ENCODE data around the gene TBC1D13. TPM values are rescaled to one million over a fixed set of nuclear protein-coding genes. Genes with fewer than 3 reads are reported as not detected.

TBC1D13 gene
- total and polyA plus RNA-seq, 2 of the 13 experiments (the other 11 are each of a cell fraction or from before 2014, with no cell fraction given) = 17.9 to 19.7 TPM

GRCh38 chr9:128765499-128765898, 21.6 kb upstream of the TBC1D13 start (continued):
- no peak; the same call in 1 of the 2 replicates for TF ChIP-seq THAP11 (CRISPR knock-in tag; IDR thresholded peaks at IDR 0.05)
- TF ChIP-seq, protein P1, sequence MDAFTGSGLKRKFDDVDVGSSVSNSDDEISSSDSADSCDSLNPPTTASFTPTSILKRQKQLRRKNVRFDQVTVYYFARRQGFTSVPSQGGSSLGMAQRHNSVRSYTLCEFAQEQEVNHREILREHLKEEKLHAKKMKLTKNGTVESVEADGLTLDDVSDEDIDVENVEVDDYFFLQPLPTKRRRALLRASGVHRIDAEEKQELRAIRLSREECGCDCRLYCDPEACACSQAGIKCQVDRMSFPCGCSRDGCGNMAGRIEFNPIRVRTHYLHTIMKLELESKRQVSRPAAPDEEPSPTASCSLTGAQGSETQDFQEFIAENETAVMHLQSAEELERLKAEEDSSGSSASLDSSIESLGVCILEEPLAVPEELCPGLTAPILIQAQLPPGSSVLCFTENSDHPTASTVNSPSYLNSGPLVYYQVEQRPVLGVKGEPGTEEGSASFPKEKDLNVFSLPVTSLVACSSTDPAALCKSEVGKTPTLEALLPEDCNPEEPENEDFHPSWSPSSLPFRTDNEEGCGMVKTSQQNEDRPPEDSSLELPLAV (CRISPR knock-in tag; conservative IDR thresholded peaks at IDR 0.05; ENCODE audit: low read depth) = no peak
- no peak for TF ChIP-seq ZC3H4 (CRISPR knock-in tag; IDR thresholded peaks at IDR 0.05; ENCODE audit: borderline replicate concordance)
- TF ChIP-seq MYNN (CRISPR knock-in tag; IDR thresholded peaks at IDR 0.05; ENCODE audit: low read depth) = no peak
- no peak for TF ChIP-seq U2AF1 (optimal IDR thresholded peaks at IDR 0.05; ENCODE audit: low read depth, low read length)
- TF ChIP-seq FIP1L1 (IDR thresholded peaks at IDR 0.05; ENCODE audit: borderline replicate concordance, insufficient read depth, low read depth, low read length) = no peak
- TF ChIP-seq, protein P2, sequence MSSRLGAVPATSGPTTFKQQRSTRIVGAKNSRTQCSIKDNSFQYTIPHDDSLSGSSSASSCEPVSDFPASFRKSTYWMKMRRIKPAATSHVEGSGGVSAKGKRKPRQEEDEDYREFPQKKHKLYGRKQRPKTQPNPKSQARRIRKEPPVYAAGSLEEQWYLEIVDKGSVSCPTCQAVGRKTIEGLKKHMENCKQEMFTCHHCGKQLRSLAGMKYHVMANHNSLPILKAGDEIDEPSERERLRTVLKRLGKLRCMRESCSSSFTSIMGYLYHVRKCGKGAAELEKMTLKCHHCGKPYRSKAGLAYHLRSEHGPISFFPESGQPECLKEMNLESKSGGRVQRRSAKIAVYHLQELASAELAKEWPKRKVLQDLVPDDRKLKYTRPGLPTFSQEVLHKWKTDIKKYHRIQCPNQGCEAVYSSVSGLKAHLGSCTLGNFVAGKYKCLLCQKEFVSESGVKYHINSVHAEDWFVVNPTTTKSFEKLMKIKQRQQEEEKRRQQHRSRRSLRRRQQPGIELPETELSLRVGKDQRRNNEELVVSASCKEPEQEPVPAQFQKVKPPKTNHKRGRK (CRISPR knock-in tag; IDR thresholded peaks at IDR 0.05) = no peak
- no peak for TF ChIP-seq NR2F6 (IDR thresholded peaks at IDR 0.05)
- no peak for TF ChIP-seq NR2F6 (CRISPR knock-in tag; IDR thresholded peaks at IDR 0.05)
- TF ChIP-seq ZNF614 (CRISPR knock-in tag; IDR thresholded peaks at IDR 0.05; ENCODE audit: borderline replicate concordance) = no peak
- no peak for TF ChIP-seq ZNF800 (CRISPR knock-in tag; IDR thresholded peaks at IDR 0.05)
- no peak for TF ChIP-seq LCORL (IDR thresholded peaks at IDR 0.05)
- peak; percentile 40; the same call in 1 of the 2 replicates for TF ChIP-seq LCORL (CRISPR knock-in tag; IDR thresholded peaks at IDR 0.05)
- no peak for TF ChIP-seq ZSCAN31 (CRISPR knock-in tag; IDR thresholded peaks at IDR 0.05; ENCODE audit: low read depth)
- TF ChIP-seq EP300 (IDR thresholded peaks at IDR 0.05; ENCODE audit: low read depth in 2 of 2, low read length in 2 of 2) = no peak
- no peak for TF ChIP-seq EP300 (CRISPR knock-in tag; IDR thresholded peaks at IDR 0.05; ENCODE audit: borderline replicate concordance)
- TF ChIP-seq HOMEZ (CRISPR knock-in tag; IDR thresholded peaks at IDR 0.05; ENCODE audit: low read depth) = no peak
- TF ChIP-seq THAP7 (CRISPR knock-in tag; IDR thresholded peaks at IDR 0.05) = no peak
- TF ChIP-seq ARNT (IDR thresholded peaks at IDR 0.05) = no peak
- 0 out of 2 replicates have a peak, but pooled peaks have one; percentile 34 for TF ChIP-seq ZNF776 (CRISPR knock-in tag; IDR thresholded peaks at IDR 0.05)
- no peak for TF ChIP-seq MNT (IDR thresholded peaks at IDR 0.05)
